Liver (tissue), 3 donors: Measurements from ENCODE around the gene NUP155.
"Not testable (repeated sequence)": the region's sequence is repeated elsewhere in the genome, so short reads cannot be mapped to it uniquely, and the experiment has no call there.

Source experiments
- ATF3 ChIP-seq: IDR thresholded peaks from 2 replicates; pipeline ENCODE4 v1.6.1; 2016; ENCODE audit warnings: antibody characterized with exemption
- CTCF ChIP-seq: fragments of 150-350 bp; IDR thresholded peaks from 2 replicates; pipeline ENCODE4 v1.5.1; 2017; ENCODE audit warnings: improper control_type of control experiment, low read depth, low read length; ENCODE audit not compliant: missing input control
- HNF4G ChIP-seq: IDR thresholded peaks from 2 replicates; pipeline ENCODE4 v1.6.1; 2016; ENCODE audit warnings: antibody characterized with exemption
- RAD21 ChIP-seq, 2 donors: IDR thresholded peaks; 2 replicates each; pipeline ENCODE4 v1.6.1; 2016; ENCODE audit warnings: antibody characterized with exemption in 2 of 2, mild to moderate bottlenecking in 2 of 2
- TAF1 ChIP-seq: conservative IDR thresholded peaks from 2 replicates; pipeline ENCODE4 v1.6.1; 2016; ENCODE audit warnings: antibody characterized with exemption, mild to moderate bottlenecking
- ZBTB33 ChIP-seq: IDR thresholded peaks from 2 replicates; pipeline ENCODE4 v1.6.1; 2016; ENCODE audit warnings: antibody characterized with exemption
- donor health status: healthy.
- donor health status: healthy.

- TF ChIP-seq HNF4G; CTCF; TAF1; ATF3; ZBTB33; RAD21 (IDR thresholded peaks at IDR 0.05): not testable (repeated sequence)
Observed at GRCh38 chr5:37268100-37268499, 102.8 kb downstream of the NUP155 start.
